HG03108 (cell line): ENCODE results near the gene OR6C75.
"Not testable (repeated sequence)": the region's sequence is repeated elsewhere in the genome, so short reads cannot be mapped to it uniquely, and the experiment has no call there.

Experiments used
- ATAC-seq: cut with Tn5 transposase; IDR thresholded peaks from one replicate; pipeline ENCODE4 v1.9.1; 2021; ENCODE audit warnings: moderate library complexity; ENCODE audit not compliant: unreplicated experiment

OR6C75 gene

GRCh38 chr12:55362675-55363074, at the start of gene OR6C75:
TSS of gene OR6C75 (plus strand) at chr12:55362975. CDS start at chr12:55365111, 2,136 bp downstream.
- ATAC-seq: no peak

- ATAC-seq: no peak
These were observed 48.7 kb upstream of the OR6C75 start, which contains the start of gene OR6C1 for GRCh38 chr12:55314043-55314442. TSS of gene OR6C1 (plus strand) at chr12:55314343. CDS start at chr12:55320600, 6,257 bp downstream.

GRCh38 chr12:55320201-55320600, 42.6 kb upstream of the OR6C75 start:
- ATAC-seq: no peak

GRCh38 chr12:55325801-55326200, 37.0 kb upstream of the OR6C75 start:
- ATAC-seq: not testable (repeated sequence)

- no peak for ATAC-seq
These were observed 32.3 kb upstream of the OR6C75 start, which contains the start of gene OR6C3 for GRCh38 chr12:55330446-55330845. TSS of gene OR6C3 (plus strand) at chr12:55330746. CDS start at chr12:55331701, 955 bp downstream.

- no peak for ATAC-seq
These were observed 26.8 kb upstream of the OR6C75 start for GRCh38 chr12:55336002-55336401.

- ATAC-seq: not testable (repeated sequence)
These were observed 7.4 kb upstream of the OR6C75 start for GRCh38 chr12:55355338-55355737.

GRCh38 chr12:55365086-55365485, 2.3 kb downstream of the OR6C75 start:
- no peak for ATAC-seq

- no peak for ATAC-seq
These were observed 9.7 kb downstream of the OR6C75 start for GRCh38 chr12:55372521-55372920.

GRCh38 chr12:55385891-55386290, 23.1 kb downstream of the OR6C75 start:
- ATAC-seq: no peak

GRCh38 chr12:55392032-55392795, 29.4 kb downstream of the OR6C75 start:
- no peak for ATAC-seq

- no peak for ATAC-seq
These were observed 33.6 kb downstream of the OR6C75 start for GRCh38 chr12:55396326-55396725.

GRCh38 chr12:55400229-55400628, 37.5 kb downstream of the OR6C75 start, which contains the start of gene OR6C65:
TSS of gene OR6C65 (plus strand) at chr12:55400529. CDS start at chr12:55400529, 0 bp downstream.
- no peak for ATAC-seq

- ATAC-seq: no peak
These were observed 45.1 kb downstream of the OR6C75 start for GRCh38 chr12:55407866-55408265.

GRCh38 chr12:55409133-55409532, 46.4 kb downstream of the OR6C75 start:
- not testable (repeated sequence) for ATAC-seq

- ATAC-seq: not testable (repeated sequence)
These were observed 49.4 kb downstream of the OR6C75 start for GRCh38 chr12:55412138-55412537.

- not testable (repeated sequence) for ATAC-seq
These were observed 51.0 kb downstream of the OR6C75 start for GRCh38 chr12:55413498-55414388.

GRCh38 chr12:55414396-55414823, 51.6 kb downstream of the OR6C75 start:
- not testable (repeated sequence) for ATAC-seq

- not testable (repeated sequence) for ATAC-seq
These were observed 52.1 kb downstream of the OR6C75 start for GRCh38 chr12:55414889-55415288.

- ATAC-seq: no peak
These were observed 54.2 kb downstream of the OR6C75 start for GRCh38 chr12:55416961-55417360.
